Gastroesophageal sphincter (tissue), 3 donors: Measurements from ENCODE around the gene GNAQ.

Source experiments
- EP300 ChIP-seq: sonication (generic); formaldehyde crosslinking; IDR thresholded peaks from one replicate; pipeline ENCODE4 v1.6.1; 2017; ENCODE audit warnings: antibody characterized with exemption, mild to moderate bottlenecking
- POLR2A ChIP-seq, 2 donors: fragments of 450-650 bp; IDR thresholded peaks; one replicate each; pipeline ENCODE4 v1.6.1; 2017; ENCODE audit warnings: antibody characterized with exemption in 2 of 2, mild to moderate bottlenecking in 2 of 2, moderate library complexity in 1 of 2
- POLR2AphosphoS5 ChIP-seq: sonication (generic); formaldehyde crosslinking; IDR thresholded peaks from one replicate; pipeline ENCODE4 v1.6.1; 2017; ENCODE audit warnings: antibody characterized with exemption
- TF ChIP-seq, protein P1 (sequence below), 4 experiments: fragments of 200-600 bp in 2 of 4; fragments of 450-650 bp in 2 of 4; sonication (generic) in 1 of 4; IDR thresholded peaks; one replicate each; pipeline ENCODE4 v1.5.1; 2017 to 2019; ENCODE audit warnings: antibody characterized with exemption in 4 of 4, mild to moderate bottlenecking in 2 of 4, moderate library complexity in 2 of 4

DNA sequence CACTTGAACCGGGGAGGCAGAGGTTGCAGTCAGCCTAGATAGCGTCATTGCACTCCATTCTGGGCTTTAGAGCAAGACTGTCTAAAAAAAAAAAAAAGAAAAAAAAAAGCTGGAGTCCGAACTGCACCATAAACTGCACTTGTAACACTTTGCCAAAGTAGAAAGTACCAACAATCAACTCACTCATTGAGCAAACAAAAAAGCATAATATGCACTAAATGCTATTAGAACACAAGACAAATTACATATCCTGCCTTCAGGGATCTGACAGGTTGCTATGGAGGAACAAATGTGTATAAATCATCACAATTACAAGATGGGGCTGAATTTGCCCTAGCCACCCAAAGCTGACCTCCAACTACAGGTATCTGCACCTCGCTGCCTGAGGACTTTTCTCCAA, 27.9 kb downstream of the GNAQ start:
- TF ChIP-seq, protein P1, sequence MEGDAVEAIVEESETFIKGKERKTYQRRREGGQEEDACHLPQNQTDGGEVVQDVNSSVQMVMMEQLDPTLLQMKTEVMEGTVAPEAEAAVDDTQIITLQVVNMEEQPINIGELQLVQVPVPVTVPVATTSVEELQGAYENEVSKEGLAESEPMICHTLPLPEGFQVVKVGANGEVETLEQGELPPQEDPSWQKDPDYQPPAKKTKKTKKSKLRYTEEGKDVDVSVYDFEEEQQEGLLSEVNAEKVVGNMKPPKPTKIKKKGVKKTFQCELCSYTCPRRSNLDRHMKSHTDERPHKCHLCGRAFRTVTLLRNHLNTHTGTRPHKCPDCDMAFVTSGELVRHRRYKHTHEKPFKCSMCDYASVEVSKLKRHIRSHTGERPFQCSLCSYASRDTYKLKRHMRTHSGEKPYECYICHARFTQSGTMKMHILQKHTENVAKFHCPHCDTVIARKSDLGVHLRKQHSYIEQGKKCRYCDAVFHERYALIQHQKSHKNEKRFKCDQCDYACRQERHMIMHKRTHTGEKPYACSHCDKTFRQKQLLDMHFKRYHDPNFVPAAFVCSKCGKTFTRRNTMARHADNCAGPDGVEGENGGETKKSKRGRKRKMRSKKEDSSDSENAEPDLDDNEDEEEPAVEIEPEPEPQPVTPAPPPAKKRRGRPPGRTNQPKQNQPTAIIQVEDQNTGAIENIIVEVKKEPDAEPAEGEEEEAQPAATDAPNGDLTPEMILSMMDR (IDR thresholded peaks at IDR 0.05) = no peak
- no peak for TF ChIP-seq EP300
- no peak for TF ChIP-seq POLR2A (IDR thresholded peaks at IDR 0.05)
- no peak for TF ChIP-seq POLR2AphosphoS5
